ENCODE data around the gene RPUSD3. TPM values are rescaled to one million over a fixed set of nuclear protein-coding genes. Genes with fewer than 3 reads are reported as not detected.
"Not testable (repeated sequence)": the region's sequence is repeated elsewhere in the genome, so short reads cannot be mapped to it uniquely, and the experiment has no call there.

Gene RPUSD3
- total and polyA plus RNA-seq, 8 donors = 12.4 to 20.6 (median 16.3) TPM

DNA sequence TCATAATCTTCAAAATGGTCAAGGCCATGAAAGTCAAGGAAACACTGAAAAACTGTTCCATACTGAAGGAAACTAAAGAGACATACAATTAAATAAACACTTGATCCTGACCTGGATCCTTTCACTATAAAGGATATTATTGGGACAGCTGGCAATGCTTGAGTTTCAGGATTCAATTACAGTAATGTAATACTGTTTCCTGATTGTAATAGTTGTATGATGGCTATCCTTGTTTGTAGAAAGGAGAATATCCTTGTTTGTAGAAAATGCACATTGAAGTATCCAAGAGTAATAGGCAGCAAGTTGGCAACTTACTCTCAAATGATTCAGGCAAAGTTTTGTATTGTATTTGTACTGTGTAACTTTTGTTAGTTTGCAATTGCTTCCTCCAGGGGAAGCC, 31.6 kb upstream of the RPUSD3 start:
- no peaks in the 10 kb centered on the region for H3K4me1 ChIP-seq
- no peaks in the 10 kb centered on the region for H3K36me3 ChIP-seq
- no peak for FAIRE-seq
- TF ChIP-seq, protein P1, sequence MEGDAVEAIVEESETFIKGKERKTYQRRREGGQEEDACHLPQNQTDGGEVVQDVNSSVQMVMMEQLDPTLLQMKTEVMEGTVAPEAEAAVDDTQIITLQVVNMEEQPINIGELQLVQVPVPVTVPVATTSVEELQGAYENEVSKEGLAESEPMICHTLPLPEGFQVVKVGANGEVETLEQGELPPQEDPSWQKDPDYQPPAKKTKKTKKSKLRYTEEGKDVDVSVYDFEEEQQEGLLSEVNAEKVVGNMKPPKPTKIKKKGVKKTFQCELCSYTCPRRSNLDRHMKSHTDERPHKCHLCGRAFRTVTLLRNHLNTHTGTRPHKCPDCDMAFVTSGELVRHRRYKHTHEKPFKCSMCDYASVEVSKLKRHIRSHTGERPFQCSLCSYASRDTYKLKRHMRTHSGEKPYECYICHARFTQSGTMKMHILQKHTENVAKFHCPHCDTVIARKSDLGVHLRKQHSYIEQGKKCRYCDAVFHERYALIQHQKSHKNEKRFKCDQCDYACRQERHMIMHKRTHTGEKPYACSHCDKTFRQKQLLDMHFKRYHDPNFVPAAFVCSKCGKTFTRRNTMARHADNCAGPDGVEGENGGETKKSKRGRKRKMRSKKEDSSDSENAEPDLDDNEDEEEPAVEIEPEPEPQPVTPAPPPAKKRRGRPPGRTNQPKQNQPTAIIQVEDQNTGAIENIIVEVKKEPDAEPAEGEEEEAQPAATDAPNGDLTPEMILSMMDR (IDR thresholded peaks at IDR 0.05) = no peak
- no peaks in the 10 kb centered on the region for H3K27me3 ChIP-seq
- H3K27ac ChIP-seq = no peak overlapping the region
- no peaks in the 10 kb centered on the region for H3K9me3 ChIP-seq
- intact Hi-C loops (cut with DNase I) = no loop called here
- no peak for ATAC-seq
- H3K4me3 ChIP-seq = no peak overlapping the region
- DNase-seq = no peak

DNA sequence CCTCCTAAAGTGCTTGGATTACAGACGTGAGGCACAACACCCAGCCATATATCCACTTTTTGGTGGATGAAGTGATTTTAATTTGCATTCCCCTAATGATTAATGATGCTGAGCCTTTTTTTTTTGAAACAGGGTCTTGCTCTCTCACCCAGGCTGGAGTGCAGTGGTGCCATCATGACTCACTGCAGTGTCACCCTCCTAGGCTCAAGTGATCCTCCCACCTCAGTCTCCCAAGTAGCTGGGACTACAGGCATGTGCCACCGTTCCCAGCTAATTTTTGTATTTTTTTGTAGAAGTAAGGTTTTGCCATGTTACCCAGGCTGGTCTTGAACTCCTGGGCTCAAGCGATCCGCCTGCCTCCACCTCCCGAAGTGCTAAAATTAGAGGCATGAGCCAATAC, 28.3 kb upstream of the RPUSD3 start:
- intact Hi-C loops (cut with DNase I); H3K36me3 ChIP-seq: not testable (repeated sequence)
- WGBS, 2 donors = 89 to 95% methylated on average over 5 of the region's 5 CpGs

DNA sequence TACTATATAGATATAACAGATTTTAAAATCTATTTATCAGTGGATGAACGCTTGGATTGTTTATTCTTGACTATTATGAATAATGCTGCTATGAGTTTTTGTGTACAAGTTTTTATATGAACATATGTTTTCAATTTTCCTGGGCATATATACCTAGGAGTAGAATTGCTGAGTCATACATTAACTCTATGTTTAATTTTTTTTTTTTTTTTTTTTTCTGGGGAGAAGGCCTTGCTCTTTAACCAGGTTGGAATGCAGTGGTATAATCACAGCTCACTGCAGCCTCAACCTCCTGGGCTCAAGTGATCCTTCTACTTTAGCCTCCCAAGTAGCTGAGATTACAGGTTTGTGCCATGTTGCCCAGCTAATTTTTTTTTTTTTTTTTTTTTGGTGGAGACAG, 27.2 kb upstream of the RPUSD3 start:
- DNase-seq (no peak), FAIRE-seq (no peak), ATAC-seq (no peak)
- no peaks in the 10 kb centered on the region for H3K9me3 ChIP-seq
- no peaks in the 10 kb centered on the region for H3K4me1 ChIP-seq
- no peaks in the 10 kb centered on the region for H3K27me3 ChIP-seq
- H3K36me3 ChIP-seq = no peaks in the 10 kb centered on the region
- intact Hi-C loops (cut with DNase I) = no loop called here
- H3K4me3 ChIP-seq = no peak overlapping the region
- H3K27ac ChIP-seq = no peak overlapping the region
- TF ChIP-seq, protein P1 (IDR thresholded peaks at IDR 0.05) = no peak
- WGBS, 2 donors = 47 to 93% methylated on average over 1 of the region's 1 CpG

More for the DNA sequence above, 28.3 kb upstream of the RPUSD3 start:
- FAIRE-seq, H3K4me3 ChIP-seq, H3K27me3 ChIP-seq, H3K4me1 ChIP-seq, ATAC-seq, H3K9me3 ChIP-seq, DNase-seq, H3K27ac ChIP-seq: not testable (repeated sequence)

DNA sequence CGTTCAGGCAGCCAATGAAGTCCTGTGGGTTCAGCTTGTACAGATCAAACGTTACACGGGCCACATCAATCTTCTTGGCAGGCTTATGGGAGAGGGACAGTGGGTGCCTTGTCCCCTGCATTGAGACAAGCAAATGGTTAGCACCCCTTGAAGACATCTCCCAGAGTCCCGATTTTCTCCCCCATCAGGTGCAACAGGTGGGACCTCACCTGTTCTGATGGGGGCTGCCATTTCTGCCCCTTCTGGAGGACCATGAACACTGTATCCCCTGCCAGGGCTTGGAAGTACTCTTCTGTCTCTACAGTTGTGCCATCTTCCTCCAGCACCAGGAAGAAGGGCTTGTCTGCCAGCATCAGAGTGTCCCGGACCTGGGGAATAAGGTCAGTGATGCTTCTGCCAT, 26.1 kb upstream of the RPUSD3 start:
- WGBS, 2 donors = 44 to 53% methylated on average over 5 of the region's 5 CpGs
- Histone ChIP-seq H3K36me3 (no peaks in the 10 kb centered on the region), H3K4me3 (no peak overlapping the region), H3K9me3 (no peaks in the 10 kb centered on the region), H3K27me3 (no peaks in the 10 kb centered on the region), H3K27ac (no peak overlapping the region), H3K4me1 (no peaks in the 10 kb centered on the region)
- TF ChIP-seq, protein P1 (IDR thresholded peaks at IDR 0.05) = no peak
- FAIRE-seq = no peak
- DNase-seq = no peak
- intact Hi-C loops (cut with DNase I) = no loop called here
- ATAC-seq = no peak

DNA sequence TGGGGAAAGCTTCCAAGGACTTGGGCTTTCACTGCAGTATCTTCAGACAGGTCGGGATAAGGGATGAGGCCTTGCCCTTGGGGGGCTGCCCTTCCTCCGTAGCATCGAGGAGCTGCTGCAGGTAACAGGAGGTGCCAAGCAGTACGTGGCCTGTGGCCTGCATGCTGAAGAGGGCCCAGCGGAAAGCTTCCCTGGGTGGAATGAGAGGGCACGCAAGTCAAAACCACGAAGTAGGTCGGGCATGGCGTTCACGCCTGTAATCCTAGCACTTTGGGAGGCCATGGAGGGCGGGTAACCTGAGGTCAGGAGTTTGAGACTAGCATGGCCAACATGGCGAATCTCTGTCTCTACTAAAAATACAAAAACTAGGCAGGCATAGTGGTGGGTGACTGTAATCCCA, 23.3 kb upstream of the RPUSD3 start:
- FAIRE-seq (no peak), ATAC-seq (no peak), DNase-seq (no peak)
- Histone ChIP-seq H3K36me3 (no peaks in the 10 kb centered on the region), H3K4me1 (no peaks in the 10 kb centered on the region), H3K4me3 (no peak overlapping the region), H3K9me3 (no peaks in the 10 kb centered on the region), H3K27ac (no peak overlapping the region), H3K27me3 (no peaks in the 10 kb centered on the region)
- TF ChIP-seq, protein P1 (IDR thresholded peaks at IDR 0.05) = no peak
- intact Hi-C loops (cut with DNase I) = no loop called here
- WGBS, 2 donors = 82 to 91% methylated on average over 12 of the region's 12 CpGs

DNA sequence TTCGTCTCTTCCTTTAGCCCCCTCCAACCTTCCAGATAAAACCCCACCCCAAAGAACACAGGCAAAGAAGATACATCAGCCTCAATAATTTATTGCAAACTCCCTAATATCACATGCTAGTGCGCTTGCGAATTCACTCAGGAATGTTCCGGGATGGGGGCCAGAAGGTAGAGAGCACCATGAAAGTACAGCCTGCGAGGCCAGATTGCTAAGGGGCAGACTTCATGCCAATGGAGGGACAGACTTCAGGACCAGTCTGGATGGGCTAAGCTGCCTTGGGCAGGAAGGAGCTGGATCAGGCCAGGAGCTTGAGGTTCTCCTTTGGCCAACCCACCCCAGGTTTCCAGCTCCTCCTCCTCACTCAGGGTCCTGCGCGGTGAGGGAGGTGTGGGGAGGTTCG, 22.8 kb upstream of the RPUSD3 start:
- no peaks in the 10 kb centered on the region for H3K9me3 ChIP-seq
- intact Hi-C loops (cut with DNase I) = no loop called here
- TF ChIP-seq, protein P1 (IDR thresholded peaks at IDR 0.05) = no peak
- H3K27me3 ChIP-seq = no peaks in the 10 kb centered on the region
- H3K36me3 ChIP-seq = no peaks in the 10 kb centered on the region
- no peak overlapping the region for H3K27ac ChIP-seq
- DNase-seq (no peak), ATAC-seq (no peak), FAIRE-seq (no peak)
- no peaks in the 10 kb centered on the region for H3K4me1 ChIP-seq
- H3K4me3 ChIP-seq = no peak overlapping the region
- 88 to 94% methylated on average over 8 of the region's 8 CpGs for WGBS, 2 donors

DNA sequence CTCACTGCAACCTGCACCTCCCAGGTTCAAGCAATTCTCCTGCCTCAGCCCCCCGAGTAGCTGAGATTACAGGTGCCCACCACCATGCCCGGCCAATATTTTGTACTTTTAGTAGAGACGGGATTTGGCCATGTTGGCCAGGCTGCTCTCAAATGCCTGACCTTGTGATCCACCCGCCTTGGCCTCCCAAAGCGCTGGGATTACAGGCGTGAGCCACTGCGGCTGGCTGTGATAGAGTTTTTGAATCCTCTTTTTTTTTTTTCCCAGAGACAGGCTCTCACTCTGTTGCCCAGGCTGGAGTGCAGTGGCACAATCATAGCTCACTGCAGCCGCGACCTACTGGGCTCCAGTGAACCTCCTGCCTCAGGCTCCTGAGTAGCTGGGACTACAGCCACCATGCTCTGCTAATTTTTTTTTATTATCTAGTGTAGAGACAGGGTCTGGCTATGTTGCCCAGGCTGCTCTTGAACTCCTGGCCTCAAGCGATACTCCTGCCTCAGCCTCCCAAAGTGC, 21.4 kb upstream of the RPUSD3 start:
- intact Hi-C loops (cut with DNase I) = not testable (repeated sequence)

More for the DNA sequence above, 21.4 kb upstream of the RPUSD3 start:
- not testable (repeated sequence) for DNase-seq, H3K4me3 ChIP-seq, H3K36me3 ChIP-seq, H3K4me1 ChIP-seq, FAIRE-seq, H3K9me3 ChIP-seq, H3K27ac ChIP-seq, H3K27me3 ChIP-seq, ATAC-seq
- WGBS, 2 donors = 83 to 87% methylated on average over 10 of the region's 10 CpGs

Data from pancreas (tissue), 10 donors.